HepG2 (cell line): Measurements from ENCODE around the gene CHKA. TPM values are rescaled to one million over a fixed set of nuclear protein-coding genes. Genes with fewer than 3 reads are reported as not detected.

Experiments
- HMGA1 ChIP-seq: sonication (generic); formaldehyde crosslinking; conservative IDR thresholded peaks from 2 replicates; pipeline ENCODE4 v1.4.0; 2020; ENCODE audit warnings: missing genetic modification reagents
- ISX ChIP-seq: sonication (generic); formaldehyde crosslinking; conservative IDR thresholded peaks from 2 replicates; pipeline ENCODE4 v1.5.0; 2020; ENCODE audit warnings: missing genetic modification reagents
- KDM1A ChIP-seq: IDR thresholded peaks from 2 replicates; pipeline ENCODE4 v1.6.1; 2016; ENCODE audit warnings: missing compliant biosample characterization
- KIAA2018 ChIP-seq: sonication (generic); formaldehyde crosslinking; IDR thresholded peaks from 2 replicates; pipeline ENCODE4 v1.5.0; 2020; ENCODE audit warnings: mild to moderate bottlenecking, missing genetic modification reagents, borderline replicate concordance
- MED8 ChIP-seq: sonication (generic); formaldehyde crosslinking; IDR thresholded peaks from 2 replicates; pipeline ENCODE4 v1.8.1; 2023; ENCODE audit warnings: mild to moderate bottlenecking, missing genetic modification reagents; ENCODE audit not compliant: insufficient replicate concordance
- PCBP1 ChIP-seq: fragments of 200-400 bp; formaldehyde crosslinking; IDR thresholded peaks from 2 replicates; pipeline ENCODE4 v1.6.1; 2017; ENCODE audit warnings: mild to moderate bottlenecking, low read depth, low read length, borderline replicate concordance
- SAP130 ChIP-seq: IDR thresholded peaks from 2 replicates; pipeline ENCODE4 v1.6.1; 2016; ENCODE audit warnings: low read depth
- USF2 ChIP-seq, 2 experiments: sonication (generic) in 1 of 2; formaldehyde crosslinking in 1 of 2; IDR thresholded peaks; 2 replicates each; pipeline versions ENCODE4 v1.5.1 to v1.6.1; 2011 to 2020; ENCODE audit warnings: borderline replicate concordance in 1 of 2, low read depth in 1 of 2, low read length in 1 of 2, mild to moderate bottlenecking in 1 of 2, missing genetic modification reagents in 1 of 2, moderate library complexity in 1 of 2
- ZBTB44 ChIP-seq: sonication (generic); formaldehyde crosslinking; IDR thresholded peaks from 2 replicates; pipeline ENCODE4 v1.4.0; 2020; ENCODE audit warnings: missing genetic modification reagents
- ZKSCAN8 ChIP-seq: IDR thresholded peaks from 2 replicates; pipeline ENCODE4 v1.6.1; 2016; ENCODE audit warnings: borderline replicate concordance, missing genetic modification reagents, missing compliant biosample characterization
- ZNF225 ChIP-seq: sonication (generic); formaldehyde crosslinking; IDR thresholded peaks from 2 replicates; pipeline ENCODE4 v1.4.0; 2020; ENCODE audit warnings: mild to moderate bottlenecking, missing genetic modification reagents
- ZNF530 ChIP-seq: sonication (generic); formaldehyde crosslinking; IDR thresholded peaks from 2 replicates; pipeline ENCODE4 v1.5.0; 2020; ENCODE audit warnings: low read depth, mild to moderate bottlenecking, missing genetic modification reagents
- ZNF574 ChIP-seq: sonication (generic); formaldehyde crosslinking; IDR thresholded peaks from 2 replicates; pipeline ENCODE4 v1.4.0; 2020; ENCODE audit warnings: missing genetic modification reagents
- ZSCAN12 ChIP-seq: sonication (generic); formaldehyde crosslinking; IDR thresholded peaks from 2 replicates; pipeline ENCODE4 v1.9.0; 2021; ENCODE audit warnings: mild to moderate bottlenecking, missing genetic modification reagents
- polyA plus RNA-seq, 8 experiments: library from polyadenylated mRNA; depleted of rRNA in 3 of 8; stranded (reverse) in 7 of 8; unstranded in 1 of 8; fragments of >200 nt; fragmentation: Illumina TruSeq in 4 of 8; extraction: Trizol in 4 of 8; gene quantifications; 2 replicates each; pipeline versions ENCODE4 v1.2.1 to v1.2.3, GENCODE V29; 2011 to 2016; ENCODE audit warnings: low read depth in 4 of 8, missing spikeins in 1 of 8, mixed read lengths in 1 of 8; ENCODE audit not compliant: insufficient read depth in 1 of 8
- total RNA-seq, 5 experiments: library from RNA; depleted of rRNA; stranded (reverse); fragments of >200 nt; fragmentation: Illumina TruSeq; extraction: Trizol; gene quantifications; 2 replicates each; pipeline ENCODE4 v1.2.3, GENCODE V29; 2016; ENCODE audit warnings: low read depth in 1 of 5

CHKA gene
- total and polyA plus RNA-seq, 2 of the 13 experiments (the other 11 are each of a cell fraction or from before 2014, with no cell fraction given) = 71.6 to 92.7 TPM

- TF ChIP-seq USF2 (IDR thresholded peaks at IDR 0.05; ENCODE audit: low read depth, low read length) = no peak
- TF ChIP-seq USF2 (CRISPR knock-in tag; IDR thresholded peaks at IDR 0.05; ENCODE audit: borderline replicate concordance) = 0 out of 2 replicates have a peak, but pooled peaks have one; percentile 6
- TF ChIP-seq ZNF574 (CRISPR knock-in tag) = peak; percentile 88
- TF ChIP-seq ZBTB44 = no peak
- TF ChIP-seq KIAA2018 (CRISPR knock-in tag) = peak; percentile 97; the same call in 1 of the 2 replicates
- no peak; the same call in 1 of the 2 replicates for TF ChIP-seq ZNF530 (CRISPR knock-in tag)
- no peak for TF ChIP-seq HMGA1 (CRISPR knock-in tag)
- TF ChIP-seq ZNF225 (CRISPR knock-in tag) = no peak
- TF ChIP-seq KDM1A (CRISPR knock-in tag) = no peak
- TF ChIP-seq ZKSCAN8 = 0 out of 2 replicates have a peak, but pooled peaks have one; percentile 4
- TF ChIP-seq ZSCAN12 (CRISPR knock-in tag) = no peak
- TF ChIP-seq PCBP1 = no peak
- peak; percentile 98 for TF ChIP-seq SAP130
- TF ChIP-seq MED8 = peak; percentile 91
- TF ChIP-seq ISX (CRISPR knock-in tag) = no peak
These were observed 82.9 kb downstream of the CHKA start (continued) for GRCh38 chr11:68038226-68038717.
